AG04449 (cell line): Measurements from ENCODE around the gene CCND2.

Experiments used
- CTCF ChIA-PET: fragments of 350-600 bp; formaldehyde crosslinking; extraction: SDS; loops from one replicate; lab custom pipeline; 2021; ENCODE audit warnings: antibody characterized with exemption; lab: Yijun Ruan, JAX
- POLR2A ChIA-PET: fragments of 400-600, 350-600 bp; formaldehyde crosslinking; extraction: SDS; loops from one replicate; lab custom pipeline; 2020; ENCODE audit warnings: antibody characterized with exemption, inconsistent platforms; lab: Yijun Ruan, JAX
- DNase-seq: peaks from one replicate; pipeline ENCODE4 v3.0.0-alpha.2; 2010; ENCODE audit warnings: low read depth, low spot score
- H3K4me3 ChIP-seq: 2 replicates; pipeline ENCODE4 v1.5.1; 2011; ENCODE audit warnings: low read depth, mild to moderate bottlenecking, control low read depth, low read length
- CTCF ChIP-seq: IDR thresholded peaks from one replicate; pipeline ENCODE4 v1.5.1; 2011; ENCODE audit warnings: mild to moderate bottlenecking, moderate library complexity, low read length, control low read depth, inconsistent platforms; ENCODE audit not compliant: insufficient read depth; ENCODE audit errors: missing control alignments

CCND2 gene

DNA sequence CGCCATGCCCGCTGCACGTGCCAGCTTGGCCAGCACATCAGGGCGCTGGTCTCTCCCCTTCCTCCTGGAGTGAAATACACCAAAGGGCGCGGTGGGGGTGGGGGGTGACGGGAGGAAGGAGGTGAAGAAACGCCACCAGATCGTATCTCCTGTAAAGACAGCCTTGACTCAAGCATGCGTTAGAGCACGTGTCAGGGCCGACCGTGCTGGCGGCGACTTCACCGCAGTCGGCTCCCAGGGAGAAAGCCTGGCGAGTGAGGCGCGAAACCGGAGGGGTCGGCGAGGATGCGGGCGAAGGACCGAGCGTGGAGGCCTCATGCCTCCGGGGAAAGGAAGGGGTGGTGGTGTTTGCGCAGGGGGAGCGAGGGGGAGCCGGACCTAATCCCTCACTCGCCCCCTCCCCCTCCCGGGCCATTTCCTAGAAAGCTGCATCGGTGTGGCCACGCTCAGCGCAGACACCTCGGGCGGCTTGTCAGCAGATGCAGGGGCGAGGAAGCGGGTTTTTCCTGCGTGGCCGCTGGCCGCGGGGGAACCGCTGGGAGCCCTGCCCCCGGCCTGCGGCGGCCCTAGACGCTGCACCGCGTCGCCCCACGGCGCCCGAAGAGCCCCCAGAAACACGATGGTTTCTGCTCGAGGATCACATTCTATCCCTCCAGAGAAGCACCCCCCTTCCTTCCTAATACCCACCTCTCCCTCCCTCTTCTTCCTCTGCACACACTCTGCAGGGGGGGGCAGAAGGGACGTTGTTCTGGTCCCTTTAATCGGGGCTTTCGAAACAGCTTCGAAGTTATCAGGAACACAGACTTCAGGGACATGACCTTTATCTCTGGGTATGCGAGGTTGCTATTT lies 914 bp upstream of the CCND2 start:
- CTCF ChIA-PET: interaction anchor here (1.0 to 11.1 kb wide), 2 partner anchors 165 to 388 kb away, joined by 4 to 241 read pairs; no protein-coding TSS in a partner anchor
- no peak overlapping the region for H3K4me3 ChIP-seq
- POLR2A ChIA-PET: interaction anchor here (0.6 kb wide), 2 partner anchors 32 to 276 kb away, joined by 3 read pairs; no protein-coding TSS in a partner anchor
- TF ChIP-seq CTCF: no peak
- DNase-seq: no peak

DNA sequence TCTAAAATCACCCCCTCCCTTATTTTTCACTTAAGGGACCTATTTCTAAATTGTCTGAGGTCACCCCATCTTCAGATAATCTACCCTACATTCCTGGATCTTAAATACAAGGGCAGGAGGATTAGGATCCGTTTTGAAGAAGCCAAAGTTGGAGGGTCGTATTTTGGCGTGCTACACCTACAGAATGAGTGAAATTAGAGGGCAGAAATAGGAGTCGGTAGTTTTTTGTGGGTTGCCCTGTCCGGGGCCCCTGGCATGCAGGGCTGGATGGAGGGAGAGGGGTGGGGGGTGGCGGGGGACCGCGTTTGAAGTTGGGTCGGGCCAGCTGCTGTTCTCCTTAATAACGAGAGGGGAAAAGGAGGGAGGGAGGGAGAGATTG lies 300 bp upstream of the CCND2 start:
- POLR2A ChIA-PET: no interaction called here

DNA sequence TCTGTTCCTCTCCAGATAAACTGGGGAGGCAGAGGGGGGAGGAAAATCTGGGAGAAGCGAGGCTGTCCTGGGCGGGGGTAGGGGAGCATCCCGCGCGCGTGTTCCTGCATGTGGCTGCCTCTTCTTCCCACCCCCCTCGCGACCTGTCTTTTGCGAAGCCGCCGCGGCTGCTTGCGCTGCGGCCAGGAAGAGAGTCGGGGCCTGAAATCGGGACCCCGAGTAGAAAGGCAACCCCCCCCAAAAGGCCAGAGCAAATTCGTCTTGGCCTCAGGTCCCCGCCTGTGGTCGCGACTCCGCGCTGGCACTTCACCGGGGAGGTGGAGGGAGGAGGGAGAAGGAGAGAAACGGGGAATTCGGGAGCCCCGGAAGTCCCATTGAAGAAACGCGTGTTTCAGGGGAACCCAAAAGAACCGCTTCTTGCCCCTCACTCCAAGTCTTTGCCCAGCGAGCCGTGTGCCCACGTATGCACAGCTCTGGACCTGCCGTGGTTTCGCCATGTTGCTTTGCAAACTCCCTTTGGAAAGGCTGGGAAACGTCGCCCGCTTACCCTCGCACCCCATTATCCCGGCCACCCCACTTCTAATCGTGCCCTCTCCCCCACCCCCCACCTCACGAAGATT lies 944 bp downstream of the CCND2 start:
- no peak for DNase-seq
- POLR2A ChIA-PET: no interaction called here
- no peak for TF ChIP-seq CTCF
- peak overlapping the region; percentile 43 for H3K4me3 ChIP-seq
- CTCF ChIA-PET: interaction anchor here (4.6 to 11.1 kb wide), 4 partner anchors 168 to 390 kb away, joined by 64 to 241 read pairs (median 104); no protein-coding TSS in a partner anchor

More for the DNA sequence above, 300 bp upstream of the CCND2 start:
- TF ChIP-seq CTCF: no peak
- no peak overlapping the region; the same call in 1 of the 2 replicates for H3K4me3 ChIP-seq
- CTCF ChIA-PET: interaction anchor here (1.0 to 11.1 kb wide), 2 partner anchors 165 to 389 kb away, joined by 4 to 241 read pairs; no protein-coding TSS in a partner anchor
- no peak for DNase-seq

DNA sequence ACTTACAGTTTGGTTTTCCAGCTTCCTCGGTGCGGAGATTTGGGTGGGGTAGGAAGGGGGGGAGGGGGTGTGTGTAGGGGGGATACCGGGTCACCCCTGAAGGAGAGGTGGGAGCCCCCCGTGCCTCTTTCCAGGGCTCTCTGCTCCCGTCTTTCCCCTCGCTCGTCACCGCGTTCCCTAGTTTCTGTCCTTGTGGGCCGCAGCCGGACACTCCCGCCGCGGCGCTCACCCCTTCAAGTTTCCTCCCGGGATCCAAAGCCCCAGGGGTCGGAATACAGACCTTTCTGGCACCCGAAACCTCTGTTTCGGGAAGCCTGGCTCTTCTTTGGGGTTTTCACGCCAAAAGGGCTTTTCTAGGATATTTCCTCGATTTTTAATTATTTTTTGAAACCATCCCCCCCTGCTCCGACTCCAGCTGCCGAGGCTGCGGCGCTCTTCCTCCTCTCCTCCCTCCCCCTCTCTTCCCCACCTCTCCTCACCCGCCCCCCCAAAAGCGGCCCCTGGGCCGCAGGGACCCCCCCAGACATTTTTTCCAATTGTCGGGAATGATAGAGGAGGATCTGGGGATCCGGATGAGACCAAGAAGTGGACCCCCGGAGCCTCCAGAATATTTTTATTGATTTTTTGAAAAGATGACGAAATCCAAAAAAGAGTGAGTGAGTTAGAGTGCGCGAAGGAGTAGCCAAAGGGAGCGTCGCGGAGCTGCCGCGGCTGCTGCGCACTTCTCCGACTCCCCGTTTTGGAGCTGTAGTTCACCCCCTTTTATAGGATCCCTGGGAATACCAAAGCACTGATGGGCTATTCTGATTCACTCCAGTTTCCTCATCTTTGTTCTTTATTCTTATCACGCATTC lies 1.7 kb downstream of the CCND2 start:
- TF ChIP-seq CTCF: no peak
- CTCF ChIA-PET: interaction anchor here (0.7 to 11.1 kb wide), 20 partner anchors 7 to 975 kb away, joined by 3 to 241 read pairs (median 13); no protein-coding TSS in a partner anchor
- no peak for DNase-seq
- POLR2A ChIA-PET: no interaction called here
- peak overlapping the region; percentile 43 for H3K4me3 ChIP-seq

DNA sequence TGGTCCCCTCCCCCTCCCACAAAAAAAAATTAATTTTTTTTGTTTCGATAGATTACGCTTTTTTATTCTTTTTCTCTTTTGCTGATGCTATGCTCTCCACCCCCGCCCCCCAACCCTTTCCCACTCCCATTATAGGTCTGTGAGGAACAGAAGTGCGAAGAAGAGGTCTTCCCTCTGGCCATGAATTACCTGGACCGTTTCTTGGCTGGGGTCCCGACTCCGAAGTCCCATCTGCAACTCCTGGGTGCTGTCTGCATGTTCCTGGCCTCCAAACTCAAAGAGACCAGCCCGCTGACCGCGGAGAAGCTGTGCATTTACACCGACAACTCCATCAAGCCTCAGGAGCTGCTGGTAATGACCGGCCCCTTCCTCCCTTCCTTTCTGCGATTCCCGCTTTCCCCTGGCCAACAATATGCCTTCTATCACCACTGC lies 2.3 kb downstream of the CCND2 start:
- POLR2A ChIA-PET: no interaction called here
- TF ChIP-seq CTCF: no peak
- CTCF ChIA-PET: interaction anchor here (0.7 to 11.1 kb wide), 37 partner anchors 8 to 976 kb away, joined by 3 to 241 read pairs (median 9); partner anchors contain the start of gene TIGAR
- DNase-seq: no peak
- no peak overlapping the region for H3K4me3 ChIP-seq
